GM23338 (cell line): ENCODE measurements around the gene MERTK. TPM values are rescaled to one million over a fixed set of nuclear protein-coding genes. Genes with fewer than 3 reads are reported as not detected.

Source experiments
- ATAC-seq: fragments of 200-7000 bp; cut with Tn5 transposase; 3 replicates; pipeline ENCODE4 v1.9.1; 2020
- DNase-seq: peaks from one replicate; pipeline ENCODE4 v3.0.0-alpha.2; 2015; ENCODE audit warnings: low spot score
- H2AFZ ChIP-seq: fragments of 200-600 bp; sonication (generic); 2 replicates; pipeline ENCODE4 v1.8.0; 2016; ENCODE audit warnings: antibody characterized with exemption, mild to moderate bottlenecking, moderate library complexity
- H3F3A ChIP-seq: fragments of 200-600 bp; sonication (generic); replicated peaks from 2 replicates; pipeline ENCODE4 v1.8.0; 2017; ENCODE audit warnings: antibody characterized with exemption, mixed run types, low read depth
- H3K27ac ChIP-seq: fragments of 200-600 bp; sonication (generic); 2 replicates; pipeline ENCODE4 v1.6.1; 2016; ENCODE audit warnings: low read depth
- H3K27me3 ChIP-seq: fragments of 200-600 bp; sonication (generic); 2 replicates; pipeline ENCODE4 v1.8.0; 2016; ENCODE audit warnings: mild to moderate bottlenecking, mixed run types, moderate library complexity; ENCODE audit not compliant: insufficient read depth
- H3K36me3 ChIP-seq: fragments of 200-600 bp; sonication (generic); 2 replicates; pipeline ENCODE4 v1.8.0; 2016; ENCODE audit warnings: mild to moderate bottlenecking; ENCODE audit not compliant: insufficient read depth
- H3K4me1 ChIP-seq: fragments of 200-600 bp; sonication (generic); 2 replicates; pipeline ENCODE4 v1.8.0; 2016; ENCODE audit warnings: mild to moderate bottlenecking, moderate library complexity; ENCODE audit not compliant: insufficient read depth
- H3K4me2 ChIP-seq: fragments of 200-600 bp; sonication (generic); 2 replicates; pipeline ENCODE4 v1.7.1; 2017; ENCODE audit warnings: mixed run types
- H3K4me3 ChIP-seq: fragments of 200-600 bp; sonication (generic); 2 replicates; pipeline ENCODE4 v1.6.1; 2016; ENCODE audit warnings: mixed run types
- H3K79me2 ChIP-seq: fragments of 200-600 bp; sonication (generic); replicated peaks from 2 replicates; pipeline ENCODE4 v1.8.0; 2017; ENCODE audit warnings: mild to moderate bottlenecking; ENCODE audit not compliant: insufficient read depth
- H3K9me2 ChIP-seq: fragments of 200-600 bp; sonication (generic); 2 replicates; pipeline ENCODE4 v1.8.0; 2017; ENCODE audit not compliant: insufficient read depth
- H4K20me1 ChIP-seq: fragments of 200-600 bp; sonication (generic); replicated peaks from 2 replicates; pipeline ENCODE4 v1.8.0; 2017; ENCODE audit warnings: mild to moderate bottlenecking; ENCODE audit not compliant: insufficient read depth
- H3K27ac Mint-ChIP-seq: 2 replicates; pipeline ENCODE4 v1.8.0; 2020; ENCODE audit warnings: inconsistent platforms, mild to moderate bottlenecking, moderate library complexity, mixed read lengths
- H3K27me3 Mint-ChIP-seq: 3 replicates; pipeline ENCODE4 v1.8.0; 2022; ENCODE audit warnings: low read depth, mild to moderate bottlenecking, moderate library complexity, mixed read lengths, inconsistent platforms; ENCODE audit not compliant: insufficient read depth, poor library complexity
- H3K36me3 Mint-ChIP-seq: 3 replicates; pipeline ENCODE4 v1.8.0; 2021; ENCODE audit warnings: low read depth, mild to moderate bottlenecking, inconsistent platforms, moderate library complexity, mixed read lengths
- H3K4me1 Mint-ChIP-seq: 3 replicates; pipeline ENCODE4 v1.8.0; 2020; ENCODE audit warnings: mild to moderate bottlenecking, inconsistent platforms, mixed read lengths
- H3K4me3 Mint-ChIP-seq: 3 replicates; pipeline ENCODE4 v1.8.0; 2021; ENCODE audit warnings: moderate library complexity, mild to moderate bottlenecking, inconsistent platforms, mixed read lengths
- H3K9me3 Mint-ChIP-seq: 3 replicates; pipeline ENCODE4 v1.8.0; 2020; ENCODE audit warnings: moderate library complexity, mild to moderate bottlenecking, inconsistent platforms, mixed read lengths
- CREB1 ChIP-seq: fragments of 250-450 bp; sonication (Bioruptor Pico); IDR thresholded peaks from 2 replicates; pipeline ENCODE4 v1.5.0; 2020; ENCODE audit warnings: low read depth, mild to moderate bottlenecking, moderate library complexity
- EZH2 ChIP-seq: fragments of 200-600 bp; sonication (generic); IDR thresholded peaks from one replicate; pipeline ENCODE4 v1.8.0; 2017; ENCODE audit warnings: antibody characterized with exemption, mild to moderate bottlenecking, low read depth; ENCODE audit not compliant: unreplicated experiment
- EZH2phosphoT487 ChIP-seq: fragments of 200-600 bp; sonication (generic); IDR thresholded peaks from one replicate; pipeline ENCODE4 v1.8.1; 2018; ENCODE audit warnings: antibody characterized with exemption; ENCODE audit not compliant: unreplicated experiment
- JUNB ChIP-seq: IDR thresholded peaks from one replicate; pipeline ENCODE4 v1.6.1; 2016; ENCODE audit warnings: antibody characterized with exemption; ENCODE audit not compliant: unreplicated experiment
- NANOG ChIP-seq: IDR thresholded peaks from 2 replicates; pipeline ENCODE4 v1.6.1; 2016; ENCODE audit warnings: antibody characterized with exemption, borderline replicate concordance
- POLR2AphosphoS5 ChIP-seq: IDR thresholded peaks from 2 replicates; pipeline ENCODE4 v1.6.1; 2016; ENCODE audit warnings: antibody characterized with exemption, low read depth
- STAT1 ChIP-seq: IDR thresholded peaks from one replicate; pipeline ENCODE4 v1.6.1; 2016; ENCODE audit warnings: antibody characterized with exemption; ENCODE audit not compliant: unreplicated experiment
- ZNF114 ChIP-seq: fragments of 250-450 bp; sonication (Bioruptor Pico); IDR thresholded peaks from 2 replicates; pipeline ENCODE4 v1.5.0; 2020; ENCODE audit warnings: mild to moderate bottlenecking, moderate library complexity
- ZNF331 ChIP-seq: fragments of 250-450 bp; sonication (Bioruptor Pico); IDR thresholded peaks from 2 replicates; pipeline ENCODE4 v1.5.0; 2020; ENCODE audit warnings: low read depth, mild to moderate bottlenecking, moderate library complexity
- polyA plus RNA-seq: library from polyadenylated mRNA; unstranded; fragments of >200 nt; fragmentation: Nextera tagmentation; extraction: Ambion mirVana; gene quantifications from 2 replicates; pipeline ENCODE4 v1.2.1, GENCODE V29; 2016
- total RNA-seq: library from RNA; depleted of rRNA; stranded (reverse); fragments of >200 nt; shearing (Covaris generic); gene quantifications from 2 replicates; pipeline ENCODE4 v1.2.3, GENCODE V29; 2014
- TF ChIP-seq, protein P1 (sequence below), 2 experiments: fragments of 200-600 bp in 1 of 2; sonication (generic) in 1 of 2; conservative IDR thresholded peaks; 2 replicates each; pipeline versions ENCODE4 v1.5.1 to v1.6.1; 2016 to 2017; ENCODE audit warnings: antibody characterized with exemption in 2 of 2, low read depth in 2 of 2, mild to moderate bottlenecking in 2 of 2, moderate library complexity in 1 of 2
- TF ChIP-seq, protein P2 (sequence below): IDR thresholded peaks from 2 replicates; pipeline ENCODE4 v1.6.1; 2016; ENCODE audit warnings: antibody characterized with exemption
- TF ChIP-seq, protein P3 (sequence below): IDR thresholded peaks from one replicate; pipeline ENCODE4 v1.6.1; 2018; ENCODE audit warnings: antibody characterized with exemption; ENCODE audit not compliant: unreplicated experiment
- TF ChIP-seq, protein P4 (sequence below): fragments of 250-450 bp; sonication (Bioruptor Pico); IDR thresholded peaks from 2 replicates; pipeline ENCODE4 v1.5.0; 2020; ENCODE audit warnings: mild to moderate bottlenecking, moderate library complexity

MERTK gene
- total and polyA plus RNA-seq, 2 experiments from 2014 or later = 3.0 to 9.0 TPM

DNA sequence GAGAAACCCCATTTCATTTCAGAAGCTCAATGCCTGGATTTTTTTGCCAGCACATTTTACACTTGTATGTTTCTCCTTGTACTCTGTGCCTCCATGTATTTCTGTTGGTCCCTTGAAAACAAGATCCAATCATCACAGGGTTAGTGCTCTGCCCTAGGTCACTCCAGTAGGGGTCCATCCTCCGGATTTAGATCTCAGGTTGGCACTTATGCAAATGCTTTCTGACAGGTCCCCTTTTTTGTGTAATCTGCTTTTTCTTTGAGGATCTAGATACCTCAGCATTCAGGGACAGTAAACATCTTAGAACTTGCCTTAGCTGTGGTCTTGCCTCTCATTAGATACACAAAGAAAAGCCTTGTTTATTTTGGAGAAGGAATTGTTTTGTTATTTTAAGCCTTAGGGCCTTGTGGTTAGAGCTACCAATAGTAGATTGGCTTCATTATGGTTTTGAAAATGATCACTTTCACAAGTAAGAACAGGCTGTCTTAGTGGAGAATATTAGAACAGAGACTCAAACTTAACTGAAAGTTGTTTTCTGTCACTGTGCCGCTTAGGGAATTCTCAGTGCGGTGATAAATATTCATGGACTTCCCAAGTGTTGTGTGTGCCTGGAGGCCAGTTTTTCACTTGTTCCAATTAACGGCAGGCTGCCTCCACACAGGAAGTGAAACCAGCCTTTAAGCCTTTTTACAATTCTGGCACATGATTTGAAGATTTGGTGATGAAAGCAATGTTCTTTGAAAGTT is 7.8 kb downstream of the MERTK start:
- Histone ChIP-seq H3K4me3 (0 out of 2 replicates have a peak overlapping the region, but pooled peaks have one; percentile 18), H3K9me2 (no peaks in the 10 kb centered on the region), H4K20me1 (no peaks in the 10 kb centered on the region), H2AFZ (no peak overlapping the region), H3K4me2 (peak overlapping the region; percentile 49), H3K27ac (no peak overlapping the region), H3K4me1 (peaks cover 41% of the 10 kb centered on the region), H3K36me3 (no peaks in the 10 kb centered on the region), H3K79me2 (no peaks in the 10 kb centered on the region), H3F3A (peaks cover 2% of the 10 kb centered on the region; the same call in 1 of the 2 replicates), H3K27me3 (no peaks in the 10 kb centered on the region)
- DNase-seq (no peak), ATAC-seq (peak; percentile 14; the same call in 1 of the 3 replicates)
- Mint-ChIP-seq H3K4me1 (peaks cover 50% of the 10 kb centered on the region), H3K27me3 (no peaks in the 10 kb centered on the region), H3K9me3 (no peaks in the 10 kb centered on the region), H3K4me3 (no peak overlapping the region; the same call in 2 of the 3 replicates), H3K36me3 (no peaks in the 10 kb centered on the region), H3K27ac (no peak overlapping the region)
- TF ChIP-seq STAT1 = no peak
- TF ChIP-seq, protein P1, sequence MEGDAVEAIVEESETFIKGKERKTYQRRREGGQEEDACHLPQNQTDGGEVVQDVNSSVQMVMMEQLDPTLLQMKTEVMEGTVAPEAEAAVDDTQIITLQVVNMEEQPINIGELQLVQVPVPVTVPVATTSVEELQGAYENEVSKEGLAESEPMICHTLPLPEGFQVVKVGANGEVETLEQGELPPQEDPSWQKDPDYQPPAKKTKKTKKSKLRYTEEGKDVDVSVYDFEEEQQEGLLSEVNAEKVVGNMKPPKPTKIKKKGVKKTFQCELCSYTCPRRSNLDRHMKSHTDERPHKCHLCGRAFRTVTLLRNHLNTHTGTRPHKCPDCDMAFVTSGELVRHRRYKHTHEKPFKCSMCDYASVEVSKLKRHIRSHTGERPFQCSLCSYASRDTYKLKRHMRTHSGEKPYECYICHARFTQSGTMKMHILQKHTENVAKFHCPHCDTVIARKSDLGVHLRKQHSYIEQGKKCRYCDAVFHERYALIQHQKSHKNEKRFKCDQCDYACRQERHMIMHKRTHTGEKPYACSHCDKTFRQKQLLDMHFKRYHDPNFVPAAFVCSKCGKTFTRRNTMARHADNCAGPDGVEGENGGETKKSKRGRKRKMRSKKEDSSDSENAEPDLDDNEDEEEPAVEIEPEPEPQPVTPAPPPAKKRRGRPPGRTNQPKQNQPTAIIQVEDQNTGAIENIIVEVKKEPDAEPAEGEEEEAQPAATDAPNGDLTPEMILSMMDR (conservative IDR thresholded peaks at IDR 0.05; ENCODE audit: low read depth in 2 of 2) = no peak
- no peak for TF ChIP-seq JUNB
- TF ChIP-seq CREB1 (CRISPR knock-in tag) = no peak
- no peak for TF ChIP-seq NANOG
- TF ChIP-seq ZNF331 = no peak
- TF ChIP-seq, protein P2, sequence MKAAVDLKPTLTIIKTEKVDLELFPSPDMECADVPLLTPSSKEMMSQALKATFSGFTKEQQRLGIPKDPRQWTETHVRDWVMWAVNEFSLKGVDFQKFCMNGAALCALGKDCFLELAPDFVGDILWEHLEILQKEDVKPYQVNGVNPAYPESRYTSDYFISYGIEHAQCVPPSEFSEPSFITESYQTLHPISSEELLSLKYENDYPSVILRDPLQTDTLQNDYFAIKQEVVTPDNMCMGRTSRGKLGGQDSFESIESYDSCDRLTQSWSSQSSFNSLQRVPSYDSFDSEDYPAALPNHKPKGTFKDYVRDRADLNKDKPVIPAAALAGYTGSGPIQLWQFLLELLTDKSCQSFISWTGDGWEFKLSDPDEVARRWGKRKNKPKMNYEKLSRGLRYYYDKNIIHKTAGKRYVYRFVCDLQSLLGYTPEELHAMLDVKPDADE = no peak
- TF ChIP-seq POLR2AphosphoS5 = no peak
- TF ChIP-seq EZH2phosphoT487 = no peak
- no peak for TF ChIP-seq EZH2
- TF ChIP-seq, protein P3, sequence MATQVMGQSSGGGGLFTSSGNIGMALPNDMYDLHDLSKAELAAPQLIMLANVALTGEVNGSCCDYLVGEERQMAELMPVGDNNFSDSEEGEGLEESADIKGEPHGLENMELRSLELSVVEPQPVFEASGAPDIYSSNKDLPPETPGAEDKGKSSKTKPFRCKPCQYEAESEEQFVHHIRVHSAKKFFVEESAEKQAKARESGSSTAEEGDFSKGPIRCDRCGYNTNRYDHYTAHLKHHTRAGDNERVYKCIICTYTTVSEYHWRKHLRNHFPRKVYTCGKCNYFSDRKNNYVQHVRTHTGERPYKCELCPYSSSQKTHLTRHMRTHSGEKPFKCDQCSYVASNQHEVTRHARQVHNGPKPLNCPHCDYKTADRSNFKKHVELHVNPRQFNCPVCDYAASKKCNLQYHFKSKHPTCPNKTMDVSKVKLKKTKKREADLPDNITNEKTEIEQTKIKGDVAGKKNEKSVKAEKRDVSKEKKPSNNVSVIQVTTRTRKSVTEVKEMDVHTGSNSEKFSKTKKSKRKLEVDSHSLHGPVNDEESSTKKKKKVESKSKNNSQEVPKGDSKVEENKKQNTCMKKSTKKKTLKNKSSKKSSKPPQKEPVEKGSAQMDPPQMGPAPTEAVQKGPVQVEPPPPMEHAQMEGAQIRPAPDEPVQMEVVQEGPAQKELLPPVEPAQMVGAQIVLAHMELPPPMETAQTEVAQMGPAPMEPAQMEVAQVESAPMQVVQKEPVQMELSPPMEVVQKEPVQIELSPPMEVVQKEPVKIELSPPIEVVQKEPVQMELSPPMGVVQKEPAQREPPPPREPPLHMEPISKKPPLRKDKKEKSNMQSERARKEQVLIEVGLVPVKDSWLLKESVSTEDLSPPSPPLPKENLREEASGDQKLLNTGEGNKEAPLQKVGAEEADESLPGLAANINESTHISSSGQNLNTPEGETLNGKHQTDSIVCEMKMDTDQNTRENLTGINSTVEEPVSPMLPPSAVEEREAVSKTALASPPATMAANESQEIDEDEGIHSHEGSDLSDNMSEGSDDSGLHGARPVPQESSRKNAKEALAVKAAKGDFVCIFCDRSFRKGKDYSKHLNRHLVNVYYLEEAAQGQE = no peak
- no peak for TF ChIP-seq ZNF114 (CRISPR knock-in tag)
- TF ChIP-seq, protein P4, sequence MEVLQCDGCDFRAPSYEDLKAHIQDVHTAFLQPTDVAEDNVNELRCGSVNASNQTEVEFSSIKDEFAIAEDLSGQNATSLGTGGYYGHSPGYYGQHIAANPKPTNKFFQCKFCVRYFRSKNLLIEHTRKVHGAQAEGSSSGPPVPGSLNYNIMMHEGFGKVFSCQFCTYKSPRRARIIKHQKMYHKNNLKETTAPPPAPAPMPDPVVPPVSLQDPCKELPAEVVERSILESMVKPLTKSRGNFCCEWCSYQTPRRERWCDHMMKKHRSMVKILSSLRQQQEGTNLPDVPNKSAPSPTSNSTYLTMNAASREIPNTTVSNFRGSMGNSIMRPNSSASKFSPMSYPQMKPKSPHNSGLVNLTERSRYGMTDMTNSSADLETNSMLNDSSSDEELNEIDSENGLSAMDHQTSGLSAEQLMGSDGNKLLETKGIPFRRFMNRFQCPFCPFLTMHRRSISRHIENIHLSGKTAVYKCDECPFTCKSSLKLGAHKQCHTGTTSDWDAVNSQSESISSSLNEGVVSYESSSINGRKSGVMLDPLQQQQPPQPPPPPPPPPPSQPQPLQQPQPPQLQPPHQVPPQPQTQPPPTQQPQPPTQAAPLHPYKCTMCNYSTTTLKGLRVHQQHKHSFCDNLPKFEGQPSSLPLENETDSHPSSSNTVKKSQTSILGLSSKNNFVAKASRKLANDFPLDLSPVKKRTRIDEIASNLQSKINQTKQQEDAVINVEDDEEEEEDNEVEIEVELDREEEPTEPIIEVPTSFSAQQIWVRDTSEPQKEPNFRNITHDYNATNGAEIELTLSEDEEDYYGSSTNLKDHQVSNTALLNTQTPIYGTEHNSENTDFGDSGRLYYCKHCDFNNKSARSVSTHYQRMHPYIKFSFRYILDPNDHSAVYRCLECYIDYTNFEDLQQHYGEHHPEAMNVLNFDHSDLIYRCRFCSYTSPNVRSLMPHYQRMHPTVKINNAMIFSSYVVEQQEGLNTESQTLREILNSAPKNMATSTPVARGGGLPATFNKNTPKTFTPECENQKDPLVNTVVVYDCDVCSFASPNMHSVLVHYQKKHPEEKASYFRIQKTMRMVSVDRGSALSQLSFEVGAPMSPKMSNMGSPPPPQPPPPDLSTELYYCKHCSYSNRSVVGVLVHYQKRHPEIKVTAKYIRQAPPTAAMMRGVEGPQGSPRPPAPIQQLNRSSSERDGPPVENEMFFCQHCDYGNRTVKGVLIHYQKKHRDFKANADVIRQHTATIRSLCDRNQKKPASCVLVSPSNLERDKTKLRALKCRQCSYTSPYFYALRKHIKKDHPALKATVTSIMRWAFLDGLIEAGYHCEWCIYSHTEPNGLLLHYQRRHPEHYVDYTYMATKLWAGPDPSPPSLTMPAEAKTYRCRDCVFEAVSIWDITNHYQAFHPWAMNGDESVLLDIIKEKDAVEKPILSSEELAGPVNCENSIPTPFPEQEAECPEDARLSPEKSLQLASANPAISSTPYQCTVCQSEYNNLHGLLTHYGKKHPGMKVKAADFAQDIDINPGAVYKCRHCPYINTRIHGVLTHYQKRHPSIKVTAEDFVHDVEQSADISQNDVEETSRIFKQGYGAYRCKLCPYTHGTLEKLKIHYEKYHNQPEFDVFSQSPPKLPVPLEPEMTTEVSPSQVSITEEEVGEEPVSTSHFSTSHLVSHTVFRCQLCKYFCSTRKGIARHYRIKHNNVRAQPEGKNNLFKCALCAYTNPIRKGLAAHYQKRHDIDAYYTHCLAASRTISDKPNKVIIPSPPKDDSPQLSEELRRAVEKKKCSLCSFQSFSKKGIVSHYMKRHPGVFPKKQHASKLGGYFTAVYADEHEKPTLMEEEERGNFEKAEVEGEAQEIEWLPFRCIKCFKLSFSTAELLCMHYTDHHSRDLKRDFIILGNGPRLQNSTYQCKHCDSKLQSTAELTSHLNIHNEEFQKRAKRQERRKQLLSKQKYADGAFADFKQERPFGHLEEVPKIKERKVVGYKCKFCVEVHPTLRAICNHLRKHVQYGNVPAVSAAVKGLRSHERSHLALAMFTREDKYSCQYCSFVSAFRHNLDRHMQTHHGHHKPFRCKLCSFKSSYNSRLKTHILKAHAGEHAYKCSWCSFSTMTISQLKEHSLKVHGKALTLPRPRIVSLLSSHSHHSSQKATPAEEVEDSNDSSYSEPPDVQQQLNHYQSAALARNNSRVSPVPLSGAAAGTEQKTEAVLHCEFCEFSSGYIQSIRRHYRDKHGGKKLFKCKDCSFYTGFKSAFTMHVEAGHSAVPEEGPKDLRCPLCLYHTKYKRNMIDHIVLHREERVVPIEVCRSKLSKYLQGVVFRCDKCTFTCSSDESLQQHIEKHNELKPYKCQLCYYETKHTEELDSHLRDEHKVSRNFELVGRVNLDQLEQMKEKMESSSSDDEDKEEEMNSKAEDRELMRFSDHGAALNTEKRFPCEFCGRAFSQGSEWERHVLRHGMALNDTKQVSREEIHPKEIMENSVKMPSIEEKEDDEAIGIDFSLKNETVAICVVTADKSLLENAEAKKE = no peak
